HL-60 (cell line): ENCODE results near the gene MPZ.

Experiments used
- DNase-seq, 2 experiments: peaks; one replicate each; pipeline ENCODE4 v3.0.0-alpha.2; 2010 to 2020; ENCODE audit warnings: low read depth in 1 of 2, low spot score in 1 of 2
- H3K27ac ChIP-seq: fragments of 250-450 bp; sonication (Bioruptor Pico); replicated peaks from 2 replicates; pipeline ENCODE4 v1.5.1; 2020; ENCODE audit warnings: mild to moderate bottlenecking, moderate library complexity
- H3K27me3 ChIP-seq: fragments of 250-450 bp; sonication (Bioruptor Pico); 2 replicates; pipeline ENCODE4 v1.5.1; 2021; ENCODE audit warnings: mild to moderate bottlenecking, moderate library complexity; ENCODE audit not compliant: insufficient read depth, poor library complexity, severe bottlenecking
- H3K4me3 ChIP-seq: replicated peaks from 2 replicates; pipeline ENCODE4 v1.5.1; 2011; ENCODE audit warnings: mild to moderate bottlenecking, control low read depth, low read length; ENCODE audit not compliant: insufficient read depth
- GABPA ChIP-seq: IDR thresholded peaks from 2 replicates; pipeline ENCODE4 v1.6.1; 2012; ENCODE audit warnings: low read depth
- POLR2AphosphoS5 ChIP-seq: IDR thresholded peaks from 2 replicates; pipeline ENCODE4 v1.6.1; 2012; ENCODE audit warnings: low read depth
- SPI1 ChIP-seq: IDR thresholded peaks from 2 replicates; pipeline ENCODE4 v1.6.1; 2012; ENCODE audit warnings: low read depth, mild to moderate bottlenecking, borderline replicate concordance
- TF ChIP-seq, protein P1 (sequence below): IDR thresholded peaks from 2 replicates; pipeline ENCODE4 v1.6.1; 2012; ENCODE audit warnings: low read depth; ENCODE audit not compliant: insufficient replicate concordance
- TF ChIP-seq, protein P2 (sequence below): IDR thresholded peaks from one replicate; pipeline ENCODE4 v1.5.1; 2011; ENCODE audit warnings: low read length, control low read depth, inconsistent platforms; ENCODE audit not compliant: insufficient read depth

The MPZ gene

DNA sequence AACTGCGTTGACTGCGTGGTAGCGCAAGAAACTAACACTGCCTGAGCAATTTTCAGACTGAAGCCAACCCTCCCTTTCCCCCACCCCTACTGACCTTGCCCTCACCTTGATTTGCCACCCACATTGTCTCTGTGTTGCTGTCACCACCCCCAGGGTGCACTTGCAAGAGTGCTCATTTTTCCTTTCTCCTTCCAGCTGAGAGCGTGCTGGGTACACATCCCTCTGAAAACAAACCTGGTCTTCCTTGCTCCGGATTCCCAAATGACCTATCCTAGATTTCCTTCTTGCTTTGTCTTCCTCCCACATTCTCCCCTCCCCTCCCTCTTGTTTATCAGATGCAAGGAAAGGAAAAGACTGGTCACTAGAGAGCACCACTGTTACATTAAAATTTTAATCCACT lies 24.2 kb downstream of the MPZ start:
- Histone ChIP-seq H3K27me3 (no peaks in the 10 kb centered on the region), H3K4me3 (no peak overlapping the region), H3K27ac (no peak overlapping the region)
- TF ChIP-seq SPI1 (no peak), GABPA (no peak), POLR2AphosphoS5 (no peak)
- TF ChIP-seq, protein P1, sequence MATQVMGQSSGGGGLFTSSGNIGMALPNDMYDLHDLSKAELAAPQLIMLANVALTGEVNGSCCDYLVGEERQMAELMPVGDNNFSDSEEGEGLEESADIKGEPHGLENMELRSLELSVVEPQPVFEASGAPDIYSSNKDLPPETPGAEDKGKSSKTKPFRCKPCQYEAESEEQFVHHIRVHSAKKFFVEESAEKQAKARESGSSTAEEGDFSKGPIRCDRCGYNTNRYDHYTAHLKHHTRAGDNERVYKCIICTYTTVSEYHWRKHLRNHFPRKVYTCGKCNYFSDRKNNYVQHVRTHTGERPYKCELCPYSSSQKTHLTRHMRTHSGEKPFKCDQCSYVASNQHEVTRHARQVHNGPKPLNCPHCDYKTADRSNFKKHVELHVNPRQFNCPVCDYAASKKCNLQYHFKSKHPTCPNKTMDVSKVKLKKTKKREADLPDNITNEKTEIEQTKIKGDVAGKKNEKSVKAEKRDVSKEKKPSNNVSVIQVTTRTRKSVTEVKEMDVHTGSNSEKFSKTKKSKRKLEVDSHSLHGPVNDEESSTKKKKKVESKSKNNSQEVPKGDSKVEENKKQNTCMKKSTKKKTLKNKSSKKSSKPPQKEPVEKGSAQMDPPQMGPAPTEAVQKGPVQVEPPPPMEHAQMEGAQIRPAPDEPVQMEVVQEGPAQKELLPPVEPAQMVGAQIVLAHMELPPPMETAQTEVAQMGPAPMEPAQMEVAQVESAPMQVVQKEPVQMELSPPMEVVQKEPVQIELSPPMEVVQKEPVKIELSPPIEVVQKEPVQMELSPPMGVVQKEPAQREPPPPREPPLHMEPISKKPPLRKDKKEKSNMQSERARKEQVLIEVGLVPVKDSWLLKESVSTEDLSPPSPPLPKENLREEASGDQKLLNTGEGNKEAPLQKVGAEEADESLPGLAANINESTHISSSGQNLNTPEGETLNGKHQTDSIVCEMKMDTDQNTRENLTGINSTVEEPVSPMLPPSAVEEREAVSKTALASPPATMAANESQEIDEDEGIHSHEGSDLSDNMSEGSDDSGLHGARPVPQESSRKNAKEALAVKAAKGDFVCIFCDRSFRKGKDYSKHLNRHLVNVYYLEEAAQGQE = no peak
- TF ChIP-seq, protein P2, sequence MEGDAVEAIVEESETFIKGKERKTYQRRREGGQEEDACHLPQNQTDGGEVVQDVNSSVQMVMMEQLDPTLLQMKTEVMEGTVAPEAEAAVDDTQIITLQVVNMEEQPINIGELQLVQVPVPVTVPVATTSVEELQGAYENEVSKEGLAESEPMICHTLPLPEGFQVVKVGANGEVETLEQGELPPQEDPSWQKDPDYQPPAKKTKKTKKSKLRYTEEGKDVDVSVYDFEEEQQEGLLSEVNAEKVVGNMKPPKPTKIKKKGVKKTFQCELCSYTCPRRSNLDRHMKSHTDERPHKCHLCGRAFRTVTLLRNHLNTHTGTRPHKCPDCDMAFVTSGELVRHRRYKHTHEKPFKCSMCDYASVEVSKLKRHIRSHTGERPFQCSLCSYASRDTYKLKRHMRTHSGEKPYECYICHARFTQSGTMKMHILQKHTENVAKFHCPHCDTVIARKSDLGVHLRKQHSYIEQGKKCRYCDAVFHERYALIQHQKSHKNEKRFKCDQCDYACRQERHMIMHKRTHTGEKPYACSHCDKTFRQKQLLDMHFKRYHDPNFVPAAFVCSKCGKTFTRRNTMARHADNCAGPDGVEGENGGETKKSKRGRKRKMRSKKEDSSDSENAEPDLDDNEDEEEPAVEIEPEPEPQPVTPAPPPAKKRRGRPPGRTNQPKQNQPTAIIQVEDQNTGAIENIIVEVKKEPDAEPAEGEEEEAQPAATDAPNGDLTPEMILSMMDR = no peak
- DNase-seq = no peak

DNA sequence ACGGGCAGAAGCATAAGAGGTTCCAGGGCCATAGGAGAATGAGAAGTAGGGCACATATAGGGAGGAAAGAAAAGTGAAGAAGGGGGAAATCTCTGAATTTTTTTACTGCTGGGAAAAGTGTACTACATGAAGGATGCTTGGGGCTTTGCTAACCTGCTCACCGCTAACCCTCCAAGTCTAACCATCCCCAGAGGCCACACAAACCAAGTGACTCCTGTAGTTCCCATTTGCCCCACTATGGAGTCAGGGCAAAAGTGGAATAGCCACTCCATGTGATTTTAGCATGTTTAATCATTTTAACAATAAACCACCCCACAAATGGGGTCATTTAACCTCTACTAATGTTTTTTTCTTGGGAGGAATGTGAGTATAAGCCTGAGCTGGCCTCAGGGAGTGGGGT lies 24.7 kb downstream of the MPZ start:
- H3K4me3 ChIP-seq = no peak overlapping the region
- TF ChIP-seq SPI1 (no peak), GABPA (no peak), POLR2AphosphoS5 (no peak)
- TF ChIP-seq, protein P2 = no peak
- TF ChIP-seq, protein P1 = no peak
- H3K27ac ChIP-seq = no peak overlapping the region
- no peaks in the 10 kb centered on the region for H3K27me3 ChIP-seq
- DNase-seq = no peak

DNA sequence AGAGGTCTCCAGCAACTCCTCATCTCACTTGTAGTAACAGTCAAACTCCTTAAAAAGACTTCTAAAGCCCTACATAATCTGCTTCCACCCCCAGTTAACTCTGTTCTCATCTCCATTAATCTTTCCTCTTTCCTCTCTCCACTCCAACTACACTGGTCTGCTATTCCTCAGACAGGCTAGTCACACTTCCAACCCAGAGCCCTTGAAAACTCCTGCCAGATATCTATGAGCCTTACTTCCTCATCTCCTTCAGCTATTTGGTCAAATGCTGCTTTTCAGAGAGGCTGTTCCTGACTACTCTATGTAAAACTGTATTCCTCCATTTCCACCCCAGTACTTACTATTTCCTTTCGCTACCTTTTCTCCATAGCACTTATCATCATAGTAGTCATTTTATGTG lies 26.8 kb downstream of the MPZ start:
- DNase-seq = no peak
- no peak overlapping the region for H3K4me3 ChIP-seq
- TF ChIP-seq POLR2AphosphoS5 (no peak), SPI1 (no peak), GABPA (no peak)
- TF ChIP-seq, protein P1 = no peak
- TF ChIP-seq, protein P2 = no peak
- H3K27ac ChIP-seq = no peak overlapping the region
- H3K27me3 ChIP-seq = no peaks in the 10 kb centered on the region
